GM18517 (cell line): ENCODE results near the gene LRRC15.

Source experiments
- ATAC-seq: cut with Tn5 transposase; IDR thresholded peaks from one replicate; pipeline ENCODE4 v1.9.1; 2021; ENCODE audit warnings: mild to moderate bottlenecking, moderate library complexity; ENCODE audit not compliant: unreplicated experiment

The LRRC15 gene

DNA sequence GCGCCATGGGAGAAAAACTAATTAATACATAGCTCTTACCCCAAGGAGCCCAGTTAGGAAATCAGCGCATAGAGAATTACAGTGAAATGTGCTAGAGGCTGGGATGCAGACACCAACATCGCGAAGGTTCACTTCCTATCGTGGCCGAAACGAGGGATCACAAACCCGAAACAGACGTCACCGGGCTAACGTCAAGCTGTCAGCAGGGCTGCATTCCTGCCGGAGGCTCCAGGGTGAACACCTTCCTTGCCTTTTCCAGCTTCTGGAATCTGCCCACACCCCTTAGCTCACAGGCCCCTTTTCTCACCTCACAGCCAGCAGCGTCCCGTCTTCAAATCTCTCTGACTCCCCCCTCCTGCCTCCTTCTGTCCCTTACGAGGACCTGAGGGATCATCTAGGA is 16.5 kb upstream of the LRRC15 start:
- no peak for ATAC-seq

DNA sequence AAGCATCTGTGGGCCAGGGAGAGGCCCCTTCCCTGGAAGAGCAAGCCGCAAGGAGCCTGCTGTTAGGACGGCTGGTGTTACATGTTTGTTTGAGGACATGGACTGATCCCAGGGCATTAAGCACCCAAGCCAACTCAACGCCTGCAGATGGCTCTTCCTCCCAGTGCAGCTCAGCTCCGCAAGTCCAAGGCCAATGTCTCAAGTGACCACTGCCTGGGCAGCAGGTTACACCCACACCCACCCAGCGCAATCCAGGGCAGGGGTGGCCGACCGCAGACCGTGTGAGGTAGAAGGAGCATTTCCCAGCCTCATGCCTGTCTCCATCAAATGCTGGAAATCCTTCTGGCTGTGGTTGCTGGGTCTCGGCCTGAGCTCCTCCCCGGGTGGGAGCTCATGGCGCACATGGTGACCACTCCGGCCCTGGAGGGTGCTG is 15.0 kb upstream of the LRRC15 start:
- no peak for ATAC-seq

DNA sequence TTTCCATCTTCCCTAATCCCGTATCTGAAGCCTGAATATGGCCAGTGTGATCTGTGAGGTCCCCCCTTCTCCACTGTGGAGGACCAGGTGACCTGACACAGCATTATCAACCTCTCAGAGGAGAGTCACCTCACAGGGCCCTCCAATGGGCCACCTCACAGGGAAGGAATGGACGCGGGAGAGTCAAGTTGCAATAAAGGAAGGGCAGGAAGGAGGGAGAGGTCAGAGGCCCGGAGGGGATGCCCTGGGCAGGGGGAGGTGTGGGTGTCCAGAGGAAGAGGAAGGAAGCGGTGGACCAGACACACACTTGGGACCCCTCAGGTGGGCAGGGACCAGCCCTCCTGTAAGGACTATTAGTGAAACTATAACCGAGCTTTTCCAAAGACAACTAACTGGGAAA is 14.6 kb upstream of the LRRC15 start:
- ATAC-seq: no peak

DNA sequence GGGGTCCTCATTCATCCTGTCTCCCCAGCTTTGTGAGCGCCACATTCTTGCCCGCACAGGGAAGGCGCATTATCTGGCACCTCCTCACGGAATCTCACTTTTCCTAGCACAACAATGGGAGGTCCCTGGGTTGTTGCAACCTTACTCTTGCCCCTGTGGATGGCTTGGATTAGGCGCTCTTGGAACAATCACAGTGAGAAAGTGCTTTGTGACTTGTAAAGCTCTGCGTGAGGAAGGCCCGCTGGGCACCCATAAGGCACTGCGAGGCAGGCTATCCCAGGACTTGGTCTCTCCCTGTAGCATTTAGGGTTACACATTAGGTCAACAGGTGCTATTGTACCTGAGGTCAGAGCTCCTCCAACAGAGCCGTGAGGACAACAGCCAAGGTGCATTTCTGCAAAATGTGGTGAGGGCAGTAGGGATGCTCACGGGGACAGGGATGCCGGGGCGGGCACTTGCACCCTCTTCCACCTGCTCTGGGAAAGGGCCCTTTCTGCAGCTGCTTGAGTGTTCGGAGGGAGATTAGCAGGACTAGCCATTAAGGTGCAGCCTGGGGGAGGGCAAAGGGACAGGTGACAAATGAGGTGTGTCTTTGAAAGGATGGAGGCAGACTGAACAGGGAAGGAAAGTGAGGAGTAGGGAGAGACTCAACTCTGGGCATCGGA is 13.9 kb upstream of the LRRC15 start:
- ATAC-seq: no peak

DNA sequence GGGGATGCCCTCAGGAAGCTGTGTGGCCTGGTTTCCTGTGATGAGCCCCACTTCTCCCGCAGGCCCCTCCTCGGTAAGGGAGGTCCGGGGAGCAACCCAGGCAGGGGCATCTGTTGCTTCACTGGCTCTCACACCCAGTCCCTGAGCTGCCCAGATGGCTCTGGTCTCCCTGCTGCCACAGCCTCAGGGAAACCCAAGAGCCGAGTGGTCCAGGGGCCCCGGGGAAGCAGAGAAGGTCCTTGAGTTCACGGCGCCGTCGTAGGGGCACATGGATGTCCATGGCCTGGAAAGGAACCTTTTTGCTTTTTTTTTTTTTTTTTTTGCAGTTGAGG is 13.3 kb upstream of the LRRC15 start:
- no peak for ATAC-seq

DNA sequence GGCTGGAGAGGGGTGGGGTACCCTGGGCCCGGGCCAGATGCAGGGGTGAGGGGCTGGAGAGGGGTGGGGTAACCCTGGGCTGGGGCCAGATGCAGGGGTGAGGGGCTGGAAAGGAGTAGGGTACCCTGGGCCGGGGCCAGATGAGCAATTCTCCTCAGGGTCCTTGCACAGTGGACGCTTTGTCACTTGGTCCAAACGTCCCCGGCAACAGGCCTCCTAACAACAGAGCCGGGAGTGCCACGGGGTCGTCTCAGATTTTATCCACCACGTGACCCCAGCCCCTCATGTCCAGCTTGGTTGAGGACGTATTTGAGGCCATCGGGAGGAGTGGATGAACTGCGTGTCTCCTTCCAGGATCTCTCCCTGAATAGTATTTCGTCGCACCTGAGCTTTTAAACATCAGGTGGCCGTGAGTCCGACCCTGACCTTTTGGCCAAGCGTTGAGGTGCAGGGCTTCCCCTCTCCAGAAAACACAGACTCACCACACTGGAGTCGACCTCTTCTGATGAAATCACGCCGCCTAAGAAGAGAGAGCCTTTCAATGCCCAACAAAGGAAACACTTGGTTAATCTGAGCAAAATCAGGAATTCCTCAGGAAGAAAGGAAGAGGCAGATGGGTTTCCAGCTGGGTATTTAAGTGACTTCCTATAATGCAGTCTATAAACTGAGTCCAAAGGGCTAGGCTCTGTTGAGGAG is 12.8 kb upstream of the LRRC15 start:
- no peak for ATAC-seq

DNA sequence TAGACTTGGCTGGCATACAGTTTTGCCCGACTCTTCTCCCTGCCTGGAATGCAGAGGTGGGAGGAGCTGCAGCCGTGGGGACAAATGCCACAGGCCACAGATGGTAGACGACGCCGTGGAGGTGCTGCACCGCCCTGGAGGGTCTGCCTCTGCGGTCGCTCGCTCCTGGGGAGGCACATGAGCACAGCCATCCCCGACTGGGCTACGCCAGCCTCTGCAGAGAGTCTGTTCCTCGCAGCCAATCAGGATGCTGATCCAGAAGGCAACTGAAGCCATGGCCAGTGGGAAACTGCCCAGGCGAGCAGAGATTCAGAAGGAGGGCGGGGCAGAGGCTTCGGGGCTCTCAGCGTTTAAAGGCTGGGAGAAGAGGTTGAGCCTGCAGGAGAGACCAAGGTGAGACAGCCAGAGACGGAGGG is 11.9 kb upstream of the LRRC15 start:
- no peak for ATAC-seq

DNA sequence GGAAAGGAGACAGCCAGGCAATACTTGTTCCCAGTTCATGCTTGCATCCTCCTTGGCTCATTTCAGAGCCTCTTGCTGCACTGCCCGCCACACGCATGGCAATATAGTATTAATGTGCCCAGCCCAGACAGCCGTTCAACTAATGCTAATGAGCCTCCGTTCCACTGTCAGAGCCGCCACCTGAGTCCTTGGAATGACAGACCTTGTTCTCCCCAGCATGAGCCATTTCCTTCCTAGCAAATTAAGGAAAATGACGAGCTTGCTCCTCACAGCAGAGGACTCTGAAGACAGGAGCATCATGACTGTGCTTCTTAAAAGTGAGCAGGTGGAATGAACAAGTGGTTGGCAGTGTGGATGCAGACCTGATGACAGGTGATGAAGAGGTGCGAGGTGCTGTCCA is 10.8 kb upstream of the LRRC15 start:
- ATAC-seq: no peak

DNA sequence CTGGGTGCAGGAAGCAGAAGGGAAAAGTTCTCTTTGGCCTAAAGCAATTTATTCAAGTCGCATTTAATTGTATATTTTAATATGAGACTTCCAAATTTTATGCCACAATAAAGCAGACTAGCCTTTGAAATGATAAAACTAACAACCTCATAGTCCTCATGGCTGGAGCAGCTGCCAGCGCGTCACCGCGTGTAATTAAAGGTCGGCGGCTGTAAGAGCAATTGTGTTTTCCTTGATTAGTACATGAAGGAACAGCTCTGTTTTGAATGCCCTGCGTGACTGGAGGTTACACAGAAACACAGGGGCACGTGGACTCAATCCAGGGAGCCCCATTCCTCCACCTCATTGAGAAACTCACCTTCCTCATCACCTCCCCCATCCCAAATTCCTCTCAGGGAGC is 10.1 kb upstream of the LRRC15 start:
- ATAC-seq: no peak

DNA sequence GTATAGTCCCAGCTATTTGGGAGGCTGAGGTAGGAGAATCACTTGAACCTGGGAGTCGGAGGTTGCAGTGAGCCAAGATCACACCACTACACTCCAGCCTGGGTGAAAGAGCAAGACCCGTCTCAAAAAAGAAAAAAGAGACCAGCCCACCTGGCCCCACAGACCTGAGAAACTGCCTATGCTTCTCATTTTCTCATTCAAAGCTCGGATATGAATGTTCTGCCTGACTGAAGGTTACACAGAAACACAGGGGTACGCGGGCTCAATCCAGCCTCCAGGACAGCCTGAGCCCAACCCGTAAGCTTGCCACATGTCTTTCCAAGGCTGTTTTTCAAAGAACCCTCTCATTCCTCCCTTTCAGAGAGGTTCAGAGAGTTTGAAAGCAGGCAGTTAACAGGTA is 9.7 kb upstream of the LRRC15 start:
- ATAC-seq: no peak

DNA sequence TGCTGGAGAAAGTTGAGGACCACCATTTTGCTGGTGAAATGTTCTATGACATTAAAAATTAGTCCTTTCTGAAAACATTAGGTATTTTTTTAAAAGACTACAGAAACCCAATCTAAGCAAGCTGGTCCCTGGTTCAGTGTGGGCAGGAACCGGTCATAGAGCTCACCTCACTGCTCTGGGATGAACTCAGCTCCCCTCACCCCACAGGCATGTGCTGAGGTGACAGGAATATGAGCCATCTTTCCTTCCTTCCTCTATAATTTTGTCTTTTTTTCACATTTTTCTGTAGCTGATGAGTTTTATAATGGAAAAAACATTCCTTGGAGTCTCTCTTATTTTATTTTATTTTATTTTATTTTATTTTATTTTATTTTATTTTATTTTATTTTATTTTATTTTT is 8.2 kb upstream of the LRRC15 start:
- no peak for ATAC-seq

DNA sequence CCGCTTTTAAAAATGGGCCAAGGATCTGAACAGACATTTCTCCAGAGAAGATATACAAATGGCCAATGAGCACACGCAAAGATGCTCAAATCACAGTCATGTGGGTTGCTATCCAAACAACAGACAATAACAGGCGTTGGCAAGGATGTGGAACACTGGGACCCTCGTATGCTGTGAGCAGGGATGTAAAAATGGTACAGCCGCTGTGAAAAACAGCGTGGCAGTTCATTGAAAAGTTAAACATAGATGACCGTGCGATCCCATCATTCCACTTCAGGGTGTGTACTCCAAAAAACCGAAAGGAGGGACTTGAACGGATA is 6.7 kb upstream of the LRRC15 start:
- no peak for ATAC-seq

DNA sequence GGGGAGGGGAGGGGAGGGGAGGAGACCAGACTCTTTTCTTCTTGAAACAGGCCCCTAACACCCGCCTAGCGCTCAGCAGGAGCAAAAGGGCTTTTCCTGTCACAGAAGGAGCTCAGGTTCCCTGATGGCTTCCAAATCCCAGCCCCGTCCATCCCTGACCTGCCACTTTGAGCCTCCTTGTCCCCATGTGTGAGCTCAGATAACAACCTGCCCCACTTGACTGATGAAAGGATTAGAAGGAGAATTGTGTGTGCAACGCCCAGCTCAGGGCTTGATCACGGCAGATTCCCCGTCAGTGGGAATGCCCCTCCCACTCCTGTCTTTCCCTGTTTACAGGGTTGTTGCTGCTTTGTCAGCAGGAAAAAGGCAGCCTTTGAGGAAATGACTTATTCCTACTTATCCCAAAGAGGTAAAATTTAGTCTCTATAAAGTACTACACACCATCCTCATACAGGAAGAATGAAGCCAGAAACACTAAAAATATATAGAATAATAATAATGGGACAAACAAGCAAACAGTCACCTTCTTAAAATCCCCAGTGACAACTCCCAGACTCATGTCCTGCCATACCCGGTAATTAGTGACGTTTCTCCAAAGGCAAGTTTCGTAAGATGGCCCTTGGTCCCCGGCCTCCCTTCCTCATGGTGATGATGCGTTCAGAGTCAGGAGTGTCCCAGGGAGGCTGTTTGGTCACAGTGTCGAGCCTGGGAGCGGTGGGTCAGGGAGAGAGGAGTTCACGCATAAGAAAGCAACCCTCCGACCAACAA is 6.1 kb upstream of the LRRC15 start:
- ATAC-seq: no peak

DNA sequence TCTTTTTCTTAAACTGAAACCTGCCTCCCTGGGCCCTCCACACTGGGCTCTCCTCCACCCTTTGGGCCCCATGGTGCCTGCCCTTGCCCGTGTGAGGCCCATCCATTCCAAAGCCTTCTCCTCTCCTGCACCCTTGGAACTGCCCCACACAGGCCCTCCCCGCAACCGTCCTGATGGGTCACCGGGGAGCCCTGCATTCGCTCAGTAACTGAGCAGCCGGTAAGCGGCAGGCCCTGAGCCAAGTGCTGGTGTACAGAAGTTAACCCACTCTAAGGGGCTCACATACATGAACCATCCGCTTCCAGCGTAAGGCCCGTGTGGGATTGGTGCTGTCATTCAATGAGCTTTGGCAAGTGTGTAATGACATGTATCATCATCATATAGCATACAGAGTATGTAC is 5.4 kb upstream of the LRRC15 start:
- no peak for ATAC-seq

DNA sequence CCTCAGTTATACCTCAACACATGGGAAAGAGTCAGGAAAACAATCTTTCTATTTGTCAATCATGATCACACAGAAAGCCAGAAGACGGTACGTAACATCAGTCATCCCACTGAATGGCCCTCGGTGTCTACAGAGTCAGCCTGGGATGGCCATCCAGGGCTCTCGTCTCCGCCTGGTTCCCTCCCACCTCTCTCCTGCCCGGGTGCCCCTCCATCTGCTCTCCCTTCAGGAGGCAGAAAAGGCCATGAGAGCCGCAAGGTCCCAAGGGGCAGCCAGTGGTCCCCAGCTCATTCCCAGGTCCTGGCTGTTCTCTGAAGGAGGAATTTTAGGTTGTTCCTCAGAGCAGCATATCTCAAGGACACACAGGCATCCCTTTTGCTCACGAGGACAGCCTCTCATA is 4.4 kb upstream of the LRRC15 start:
- ATAC-seq: no peak

DNA sequence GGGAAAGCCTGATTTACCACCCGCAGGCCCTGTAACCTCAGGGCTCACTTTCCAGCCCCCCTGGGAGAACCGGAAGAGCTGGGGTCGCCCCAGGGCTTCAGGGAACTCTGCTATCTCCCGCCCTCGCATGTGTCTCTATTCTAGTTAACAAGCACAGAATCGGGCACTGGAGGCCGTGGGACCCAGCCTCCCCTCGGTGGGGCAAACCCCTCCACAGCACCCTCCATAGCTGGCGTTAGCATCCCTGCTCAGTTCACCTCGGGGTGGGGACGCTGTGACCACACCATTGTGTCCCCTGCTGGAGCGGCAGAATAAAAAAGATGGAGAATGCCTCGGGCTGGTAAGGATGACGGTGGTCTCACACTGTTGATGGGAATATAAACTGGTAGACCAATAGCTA is 3.5 kb upstream of the LRRC15 start:
- no peak for ATAC-seq

DNA sequence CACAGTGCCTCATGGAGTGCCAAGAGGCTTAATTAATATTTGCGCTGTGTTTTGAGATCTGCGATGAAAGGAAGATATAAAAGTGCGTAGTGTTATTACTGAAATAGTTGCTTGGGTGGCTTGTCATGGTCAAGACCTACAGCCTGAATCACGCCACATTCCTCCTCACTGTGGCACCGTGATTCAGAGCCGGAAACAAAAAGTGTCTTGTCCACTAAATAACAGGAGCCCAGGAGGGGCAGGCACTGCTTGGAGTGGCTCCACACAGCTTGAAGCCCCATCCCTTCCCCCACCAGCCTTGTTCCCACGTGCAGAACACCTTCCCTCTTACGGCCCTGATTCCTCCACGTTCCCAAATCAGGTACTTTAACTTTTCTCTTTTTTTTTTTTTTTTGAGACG is 1.2 kb upstream of the LRRC15 start:
- no peak for ATAC-seq

DNA sequence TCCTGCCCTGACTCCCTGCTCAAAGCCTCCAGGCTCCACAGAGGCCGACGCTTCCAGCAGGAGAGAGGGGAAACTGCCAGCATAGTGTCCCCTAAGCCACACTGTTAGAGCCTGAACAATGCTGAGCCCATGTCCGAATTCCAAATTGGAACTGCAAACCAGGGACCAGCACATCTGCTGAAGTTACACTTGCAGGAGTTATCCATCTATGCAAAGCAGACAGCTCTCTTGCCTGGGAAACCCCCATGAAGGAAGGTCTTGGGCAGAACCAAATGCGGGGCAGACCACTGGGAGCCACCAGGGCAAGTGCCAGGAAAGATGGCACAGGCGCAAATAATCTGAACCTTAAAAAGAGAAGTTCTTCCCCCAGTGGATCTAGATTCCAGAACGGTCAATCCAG is 625 bp downstream of the LRRC15 start:
- no peak for ATAC-seq

DNA sequence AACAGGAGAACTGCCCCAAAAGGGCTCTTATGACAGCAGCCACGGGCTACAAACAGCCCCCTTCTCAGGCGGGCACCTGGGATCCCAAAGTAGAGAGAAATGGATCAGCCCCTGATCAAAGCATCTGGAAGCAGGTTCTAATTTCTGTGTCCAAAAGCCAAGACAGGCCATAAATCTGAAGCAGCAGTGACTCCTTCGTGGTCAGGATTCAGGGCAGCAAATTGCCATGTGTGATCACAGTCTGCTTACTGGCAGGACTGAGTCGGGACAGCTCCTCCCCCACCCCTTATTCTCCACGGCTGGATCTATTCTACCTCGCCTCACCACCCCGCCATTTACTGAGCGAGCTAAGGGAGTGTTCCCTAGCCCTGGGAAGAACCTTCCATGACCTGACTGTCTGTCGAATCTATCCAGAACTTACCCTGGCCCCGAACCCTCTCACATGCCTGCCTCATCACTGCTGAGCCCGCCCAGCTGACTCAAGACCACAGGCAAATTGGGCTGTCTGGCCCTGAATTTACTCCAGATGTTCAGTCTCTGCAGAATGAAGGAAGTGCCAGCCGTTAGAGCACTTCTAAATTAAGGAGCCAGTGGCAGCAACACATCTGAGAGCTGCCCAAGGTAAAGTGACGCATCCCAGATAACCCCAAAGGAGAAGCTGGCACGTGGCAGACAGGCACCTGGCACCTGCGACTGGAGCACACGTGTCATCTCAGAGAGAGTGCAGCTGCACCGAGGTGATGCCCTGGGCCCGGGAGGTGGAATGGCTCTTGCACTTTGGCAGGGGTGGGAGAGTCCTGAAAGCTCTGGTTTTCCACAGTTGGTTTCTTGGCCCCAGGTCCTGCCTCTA is 1.3 kb downstream of the LRRC15 start:
- ATAC-seq: no peak

DNA sequence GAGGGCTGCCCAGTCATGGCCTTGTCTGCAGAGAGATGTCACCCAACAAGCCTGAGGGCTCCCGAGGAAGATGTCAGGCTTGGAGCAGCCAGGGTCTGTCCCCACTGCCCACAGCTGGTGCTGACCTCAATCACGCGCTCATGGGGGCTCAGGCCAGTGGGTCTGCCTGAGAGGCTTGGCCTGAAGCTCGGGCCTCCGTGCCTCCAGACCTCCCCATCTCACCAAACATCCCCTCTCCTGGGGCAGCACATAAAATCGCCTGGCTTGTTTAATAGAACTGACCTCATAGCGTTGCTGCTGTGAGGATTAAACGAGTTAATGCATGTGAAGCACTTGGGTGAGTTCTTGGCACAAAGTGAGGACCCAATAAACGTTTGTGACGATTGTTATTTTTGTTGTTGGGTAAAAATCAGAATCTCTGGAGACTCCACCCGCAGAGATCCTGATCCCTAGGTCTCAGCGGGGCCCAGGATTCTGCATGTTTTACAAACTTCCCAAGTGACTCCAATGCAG is 3.5 kb downstream of the LRRC15 start:
- ATAC-seq: no peak

DNA sequence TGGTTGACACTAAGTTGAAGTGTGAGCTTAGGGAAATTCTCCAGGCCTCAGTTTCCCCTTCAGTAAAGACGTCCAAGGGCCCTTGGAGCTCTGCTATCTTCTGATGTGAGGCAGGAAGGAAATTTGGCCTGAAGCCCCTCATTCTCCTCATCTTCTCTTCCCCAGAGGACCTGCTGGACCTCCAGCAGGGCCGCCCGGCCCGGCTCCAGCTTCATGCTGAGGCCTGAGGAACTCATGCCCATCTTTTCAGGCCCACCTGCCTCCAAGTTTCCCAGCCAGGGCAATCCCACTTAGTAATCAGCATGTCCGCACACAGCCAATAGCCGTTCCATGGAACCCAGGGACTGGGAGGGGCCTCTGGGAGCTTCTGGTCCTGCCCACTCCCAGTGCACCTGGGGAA is 4.0 kb downstream of the LRRC15 start:
- ATAC-seq: no peak
